ENCODE results near the gene CFAP90.

The CFAP90 gene, protein sequence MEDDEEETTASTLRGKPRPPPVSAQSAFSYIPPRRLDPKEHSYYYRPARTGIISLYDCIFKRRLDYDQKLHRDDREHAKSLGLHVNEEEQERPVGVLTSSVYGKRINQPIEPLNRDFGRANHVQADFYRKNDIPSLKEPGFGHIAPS

GRCh38 chr5:7850395-7851239 lies at the start of gene CFAP90:
CFAP90 (minus strand) TSS chr5:7851133; CDS start chr5:7851021, 112 bp downstream.
- H3K27ac ChIP-seq (ENCODE audit: low read depth in 2 of 2, low read length in 2 of 2) = no peak within 1 kb of the TSS

GRCh38 chr5:7897014-7897600 lies 46.2 kb upstream of the CFAP90 start:
- no peak overlapping the region for H3K27ac ChIP-seq (ENCODE audit: low read depth in 2 of 2, low read length in 2 of 2)
- H3K27me3 ChIP-seq (ENCODE audit: control insufficient read depth in 2 of 2, insufficient read depth in 2 of 2, low read length in 2 of 2) = no peaks in the 10 kb centered on the region
- peaks cover 0 to 12% of the 10 kb centered on the region in 2 donors for H3K4me1 ChIP-seq (ENCODE audit: control insufficient read depth in 2 of 2, insufficient read depth in 2 of 2, low read length in 2 of 2)
- no peaks in the 10 kb centered on the region for H3K9me3 ChIP-seq (ENCODE audit: control insufficient read depth in 2 of 2, low read length in 2 of 2)
- H3K36me3 ChIP-seq (ENCODE audit: control insufficient read depth in 2 of 2, insufficient read depth in 2 of 2, low read length in 2 of 2) = peaks cover 68 to 82% of the 10 kb centered on the region in 2 donors
- H3K4me3 ChIP-seq (ENCODE audit: low read length in 2 of 2) = no peak overlapping the region
- no peak overlapping the region for H3K9ac ChIP-seq (ENCODE audit: low read depth in 1 of 2, low read length in 2 of 2)

More at GRCh38 chr5:7850395-7851239, at the start of gene CFAP90:
- Histone ChIP-seq H3K9me3 (ENCODE audit: control insufficient read depth in 2 of 2, low read length in 2 of 2) (no peaks in the 10 kb centered on the region), H3K36me3 (ENCODE audit: control insufficient read depth in 2 of 2, insufficient read depth in 2 of 2, low read length in 2 of 2) (no peaks in the 10 kb centered on the region), H3K27me3 (ENCODE audit: control insufficient read depth in 2 of 2, insufficient read depth in 2 of 2, low read length in 2 of 2) (peaks cover 20 to 28% of the 10 kb centered on the region in 2 donors), H3K4me3 (ENCODE audit: low read length in 2 of 2) (peak within 1 kb of the TSS; percentile 52 to 60), H3K9ac (ENCODE audit: low read depth in 1 of 2, low read length in 2 of 2) (peak within 1 kb of the TSS in 1 of 2 donors; percentile 26), H3K4me1 (ENCODE audit: control insufficient read depth in 2 of 2, insufficient read depth in 2 of 2, low read length in 2 of 2) (peaks cover 7 to 8% of the 10 kb centered on the region in 2 donors)

GRCh38 chr5:7894860-7895259 lies 43.9 kb upstream of the CFAP90 start:
- no peak overlapping the region for H3K9ac ChIP-seq (ENCODE audit: low read depth in 1 of 2, low read length in 2 of 2)
- H3K9me3 ChIP-seq (ENCODE audit: control insufficient read depth in 2 of 2, low read length in 2 of 2) = no peaks in the 10 kb centered on the region
- H3K27me3 ChIP-seq (ENCODE audit: control insufficient read depth in 2 of 2, insufficient read depth in 2 of 2, low read length in 2 of 2) = no peaks in the 10 kb centered on the region
- peaks cover 0 to 12% of the 10 kb centered on the region in 2 donors for H3K4me1 ChIP-seq (ENCODE audit: control insufficient read depth in 2 of 2, insufficient read depth in 2 of 2, low read length in 2 of 2)
- H3K4me3 ChIP-seq (ENCODE audit: low read length in 2 of 2) = no peak overlapping the region
- H3K36me3 ChIP-seq (ENCODE audit: control insufficient read depth in 2 of 2, insufficient read depth in 2 of 2, low read length in 2 of 2) = peaks cover 74 to 75% of the 10 kb centered on the region in 2 donors
- H3K27ac ChIP-seq (ENCODE audit: low read depth in 2 of 2, low read length in 2 of 2) = no peak overlapping the region

GRCh38 chr5:7894439-7894838 lies 43.5 kb upstream of the CFAP90 start:
- peaks cover 0 to 12% of the 10 kb centered on the region in 2 donors for H3K4me1 ChIP-seq (ENCODE audit: control insufficient read depth in 2 of 2, insufficient read depth in 2 of 2, low read length in 2 of 2)
- H3K27ac ChIP-seq (ENCODE audit: low read depth in 2 of 2, low read length in 2 of 2) = no peak overlapping the region
- H3K27me3 ChIP-seq (ENCODE audit: control insufficient read depth in 2 of 2, insufficient read depth in 2 of 2, low read length in 2 of 2) = no peaks in the 10 kb centered on the region
- no peak overlapping the region for H3K9ac ChIP-seq (ENCODE audit: low read depth in 1 of 2, low read length in 2 of 2)
- peak overlapping the region in 1 of 2 donors; percentile 0 for H3K4me3 ChIP-seq (ENCODE audit: low read length in 2 of 2)
- H3K36me3 ChIP-seq (ENCODE audit: control insufficient read depth in 2 of 2, insufficient read depth in 2 of 2, low read length in 2 of 2) = peaks cover 75 to 76% of the 10 kb centered on the region in 2 donors
- no peaks in the 10 kb centered on the region for H3K9me3 ChIP-seq (ENCODE audit: control insufficient read depth in 2 of 2, low read length in 2 of 2)

- H3K27me3 ChIP-seq (ENCODE audit: control insufficient read depth in 2 of 2, insufficient read depth in 2 of 2, low read length in 2 of 2) = no peaks in the 10 kb centered on the region
- no peak overlapping the region for H3K9ac ChIP-seq (ENCODE audit: low read depth in 1 of 2, low read length in 2 of 2)
- H3K36me3 ChIP-seq (ENCODE audit: control insufficient read depth in 2 of 2, insufficient read depth in 2 of 2, low read length in 2 of 2) = peaks cover 56 to 79% of the 10 kb centered on the region in 2 donors
- no peaks in the 10 kb centered on the region for H3K9me3 ChIP-seq (ENCODE audit: control insufficient read depth in 2 of 2, low read length in 2 of 2)
- H3K4me1 ChIP-seq (ENCODE audit: control insufficient read depth in 2 of 2, insufficient read depth in 2 of 2, low read length in 2 of 2) = peaks cover 0 to 3% of the 10 kb centered on the region in 2 donors
- no peak overlapping the region for H3K4me3 ChIP-seq (ENCODE audit: low read length in 2 of 2)
- no peak overlapping the region for H3K27ac ChIP-seq (ENCODE audit: low read depth in 2 of 2, low read length in 2 of 2)
These were observed 38.0 kb upstream of the CFAP90 start for GRCh38 chr5:7888901-7889300.

- Histone ChIP-seq H3K36me3 (ENCODE audit: control insufficient read depth in 2 of 2, insufficient read depth in 2 of 2, low read length in 2 of 2) (peaks cover 57 to 74% of the 10 kb centered on the region in 2 donors), H3K9me3 (ENCODE audit: control insufficient read depth in 2 of 2, low read length in 2 of 2) (no peaks in the 10 kb centered on the region), H3K27me3 (ENCODE audit: control insufficient read depth in 2 of 2, insufficient read depth in 2 of 2, low read length in 2 of 2) (no peaks in the 10 kb centered on the region), H3K9ac (ENCODE audit: low read depth in 1 of 2, low read length in 2 of 2) (no peak overlapping the region), H3K27ac (ENCODE audit: low read depth in 2 of 2, low read length in 2 of 2) (no peak overlapping the region), H3K4me1 (ENCODE audit: control insufficient read depth in 2 of 2, insufficient read depth in 2 of 2, low read length in 2 of 2) (no peaks in the 10 kb centered on the region), H3K4me3 (ENCODE audit: low read length in 2 of 2) (no peak overlapping the region)
These were observed 36.0 kb upstream of the CFAP90 start for GRCh38 chr5:7886849-7887475.

GRCh38 chr5:7884491-7885267 lies 33.7 kb upstream of the CFAP90 start:
- H3K27me3 ChIP-seq (ENCODE audit: control insufficient read depth in 2 of 2, insufficient read depth in 2 of 2, low read length in 2 of 2) = no peaks in the 10 kb centered on the region
- no peak overlapping the region for H3K27ac ChIP-seq (ENCODE audit: low read depth in 2 of 2, low read length in 2 of 2)
- H3K9me3 ChIP-seq (ENCODE audit: control insufficient read depth in 2 of 2, low read length in 2 of 2) = no peaks in the 10 kb centered on the region
- H3K4me3 ChIP-seq (ENCODE audit: low read length in 2 of 2) = no peak overlapping the region
- H3K9ac ChIP-seq (ENCODE audit: low read depth in 1 of 2, low read length in 2 of 2) = no peak overlapping the region
- peaks cover 0 to 1% of the 10 kb centered on the region in 2 donors for H3K4me1 ChIP-seq (ENCODE audit: control insufficient read depth in 2 of 2, insufficient read depth in 2 of 2, low read length in 2 of 2)
- peaks cover 65 to 84% of the 10 kb centered on the region in 2 donors for H3K36me3 ChIP-seq (ENCODE audit: control insufficient read depth in 2 of 2, insufficient read depth in 2 of 2, low read length in 2 of 2)

DNA sequence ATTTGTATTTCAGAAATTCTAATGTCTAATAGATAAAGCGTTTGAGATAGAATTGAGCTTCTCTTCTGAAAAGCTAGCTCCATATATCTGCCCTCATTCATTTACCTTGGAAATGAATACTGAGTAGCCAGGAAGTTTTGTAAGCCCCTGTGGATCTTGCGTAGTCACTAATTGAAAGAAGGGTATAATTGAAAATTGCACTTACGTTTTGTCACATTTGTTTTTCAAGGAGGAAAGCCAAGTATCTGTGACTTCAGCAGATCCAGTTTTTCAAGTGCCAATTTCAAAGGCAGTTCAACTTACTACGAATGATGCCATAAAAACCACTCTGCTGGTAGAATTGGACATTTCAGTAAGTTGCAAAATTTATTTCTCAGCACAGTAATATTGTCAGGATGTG lies 32.0 kb upstream of the CFAP90 start:
- Histone ChIP-seq H3K27me3 (ENCODE audit: control insufficient read depth in 2 of 2, insufficient read depth in 2 of 2, low read length in 2 of 2) (no peaks in the 10 kb centered on the region), H3K4me1 (ENCODE audit: control insufficient read depth in 2 of 2, insufficient read depth in 2 of 2, low read length in 2 of 2) (peaks cover 7 to 11% of the 10 kb centered on the region in 2 donors), H3K36me3 (ENCODE audit: control insufficient read depth in 2 of 2, insufficient read depth in 2 of 2, low read length in 2 of 2) (peaks cover 62 to 71% of the 10 kb centered on the region in 2 donors), H3K27ac (ENCODE audit: low read depth in 2 of 2, low read length in 2 of 2) (no peak overlapping the region), H3K9me3 (ENCODE audit: control insufficient read depth in 2 of 2, low read length in 2 of 2) (no peaks in the 10 kb centered on the region), H3K9ac (ENCODE audit: low read depth in 1 of 2, low read length in 2 of 2) (no peak overlapping the region), H3K4me3 (ENCODE audit: low read length in 2 of 2) (no peak overlapping the region)

DNA sequence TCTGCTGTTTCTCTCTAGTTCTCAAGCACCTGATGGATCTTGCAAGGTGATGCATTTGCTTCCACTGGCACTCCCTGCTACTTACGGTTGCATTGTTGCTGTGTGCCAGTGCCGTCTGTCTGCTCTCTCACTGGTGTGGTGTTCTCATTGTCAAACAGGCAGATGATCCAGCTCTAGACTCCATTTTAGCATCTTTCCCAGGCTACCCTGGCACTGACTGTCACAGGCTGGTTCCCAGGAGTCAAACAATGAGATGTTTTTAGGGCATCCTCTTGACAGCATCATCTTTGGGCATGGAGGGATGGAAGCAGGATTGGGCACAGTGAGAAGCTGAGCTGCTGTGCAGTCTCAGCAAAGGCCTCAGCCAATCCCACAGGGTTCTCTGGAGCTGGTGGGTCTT lies 30.9 kb upstream of the CFAP90 start:
- no peaks in the 10 kb centered on the region for H3K27me3 ChIP-seq (ENCODE audit: control insufficient read depth in 2 of 2, insufficient read depth in 2 of 2, low read length in 2 of 2)
- H3K36me3 ChIP-seq (ENCODE audit: control insufficient read depth in 2 of 2, insufficient read depth in 2 of 2, low read length in 2 of 2) = peaks cover 65 to 73% of the 10 kb centered on the region in 2 donors
- H3K27ac ChIP-seq (ENCODE audit: low read depth in 2 of 2, low read length in 2 of 2) = no peak overlapping the region
- no peak overlapping the region for H3K4me3 ChIP-seq (ENCODE audit: low read length in 2 of 2)
- no peaks in the 10 kb centered on the region for H3K9me3 ChIP-seq (ENCODE audit: control insufficient read depth in 2 of 2, low read length in 2 of 2)
- H3K9ac ChIP-seq (ENCODE audit: low read depth in 1 of 2, low read length in 2 of 2) = no peak overlapping the region
- H3K4me1 ChIP-seq (ENCODE audit: control insufficient read depth in 2 of 2, insufficient read depth in 2 of 2, low read length in 2 of 2) = peaks cover 7 to 11% of the 10 kb centered on the region in 2 donors

Data from mucosa of rectum (tissue), 2 donors.